ENCODE results near the gene PUM1. TPM values are rescaled to one million over a fixed set of nuclear protein-coding genes. Genes with fewer than 3 reads are reported as not detected.

The PUM1 gene
- total RNA-seq, 1 donor from 2014 or later: 42.4 TPM

DNA sequence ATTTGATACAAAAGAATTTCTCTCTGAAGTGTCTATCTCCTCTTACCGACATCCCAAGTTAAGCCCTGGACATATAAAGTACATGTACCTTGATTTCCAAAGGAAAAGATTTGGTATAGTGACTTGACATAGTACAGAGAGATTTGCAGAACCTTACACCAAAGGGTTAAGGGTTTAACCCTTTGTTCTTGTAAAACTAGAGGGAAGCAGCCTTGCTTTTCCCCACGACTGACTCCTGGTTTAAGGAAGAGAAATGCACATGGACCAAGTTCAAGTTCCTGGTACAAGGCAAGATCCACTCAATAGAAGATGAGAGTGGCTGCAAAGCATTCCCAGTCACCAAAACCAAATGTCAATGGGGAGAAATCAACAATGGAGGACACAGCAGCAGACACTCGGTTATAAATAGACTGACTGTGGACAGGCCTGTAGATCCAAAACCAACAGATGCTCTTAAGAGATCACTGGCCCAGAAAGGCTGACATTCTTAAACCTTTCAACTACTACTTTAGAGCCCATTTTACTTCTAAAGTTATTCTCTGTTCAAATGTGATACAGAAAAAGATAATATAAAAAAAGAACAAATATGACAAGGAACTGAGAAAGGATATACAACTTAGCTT lies 69.4 kb downstream of the PUM1 start:
- TF ChIP-seq, protein P1, sequence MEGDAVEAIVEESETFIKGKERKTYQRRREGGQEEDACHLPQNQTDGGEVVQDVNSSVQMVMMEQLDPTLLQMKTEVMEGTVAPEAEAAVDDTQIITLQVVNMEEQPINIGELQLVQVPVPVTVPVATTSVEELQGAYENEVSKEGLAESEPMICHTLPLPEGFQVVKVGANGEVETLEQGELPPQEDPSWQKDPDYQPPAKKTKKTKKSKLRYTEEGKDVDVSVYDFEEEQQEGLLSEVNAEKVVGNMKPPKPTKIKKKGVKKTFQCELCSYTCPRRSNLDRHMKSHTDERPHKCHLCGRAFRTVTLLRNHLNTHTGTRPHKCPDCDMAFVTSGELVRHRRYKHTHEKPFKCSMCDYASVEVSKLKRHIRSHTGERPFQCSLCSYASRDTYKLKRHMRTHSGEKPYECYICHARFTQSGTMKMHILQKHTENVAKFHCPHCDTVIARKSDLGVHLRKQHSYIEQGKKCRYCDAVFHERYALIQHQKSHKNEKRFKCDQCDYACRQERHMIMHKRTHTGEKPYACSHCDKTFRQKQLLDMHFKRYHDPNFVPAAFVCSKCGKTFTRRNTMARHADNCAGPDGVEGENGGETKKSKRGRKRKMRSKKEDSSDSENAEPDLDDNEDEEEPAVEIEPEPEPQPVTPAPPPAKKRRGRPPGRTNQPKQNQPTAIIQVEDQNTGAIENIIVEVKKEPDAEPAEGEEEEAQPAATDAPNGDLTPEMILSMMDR (conservative IDR thresholded peaks at IDR 0.05; ENCODE audit: low read depth, low read length): no peak
- no peak for DNase-seq (ENCODE audit: low read depth)
- H3K4me3 ChIP-seq (ENCODE audit: low read depth, low read length): no peak overlapping the region

DNA sequence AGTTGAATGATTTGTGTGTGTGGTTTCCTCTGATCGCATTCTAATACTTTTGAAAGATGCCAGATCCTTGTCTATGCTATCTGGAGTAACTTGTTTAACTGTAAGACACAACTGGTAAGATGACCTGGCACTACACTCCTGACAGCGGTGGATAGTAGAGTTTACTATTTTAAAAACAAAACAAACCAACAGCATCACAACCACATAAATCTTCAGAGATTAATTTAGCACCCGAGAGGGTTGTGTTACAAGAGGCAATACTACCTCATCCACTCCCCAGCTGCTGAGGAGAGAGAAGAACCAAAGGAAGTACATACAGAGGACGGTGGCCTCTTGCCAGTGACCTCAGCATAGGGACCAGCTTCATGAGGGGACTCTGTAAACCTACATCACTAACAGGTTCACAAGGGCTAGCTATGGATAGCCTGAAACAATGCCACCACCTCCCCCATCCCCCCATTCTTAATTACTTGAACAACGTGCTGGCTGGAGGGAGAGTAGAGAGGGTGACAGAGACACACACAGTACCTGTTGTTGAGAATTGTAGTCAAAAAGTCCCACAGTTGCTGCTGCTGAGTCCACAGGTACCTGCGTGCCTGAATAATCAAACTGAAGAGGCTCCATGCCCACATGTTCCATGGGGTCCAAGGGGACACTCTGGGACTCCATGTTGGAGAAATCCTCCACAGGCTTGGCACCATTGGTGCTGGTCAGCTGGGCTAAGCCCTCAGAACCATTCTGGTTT lies 73.5 kb downstream of the PUM1 start:
- no peak overlapping the region for H3K4me3 ChIP-seq (ENCODE audit: low read depth, low read length)
- no peak for DNase-seq (ENCODE audit: low read depth)
- TF ChIP-seq, protein P1 (conservative IDR thresholded peaks at IDR 0.05; ENCODE audit: low read depth, low read length): no peak

DNA sequence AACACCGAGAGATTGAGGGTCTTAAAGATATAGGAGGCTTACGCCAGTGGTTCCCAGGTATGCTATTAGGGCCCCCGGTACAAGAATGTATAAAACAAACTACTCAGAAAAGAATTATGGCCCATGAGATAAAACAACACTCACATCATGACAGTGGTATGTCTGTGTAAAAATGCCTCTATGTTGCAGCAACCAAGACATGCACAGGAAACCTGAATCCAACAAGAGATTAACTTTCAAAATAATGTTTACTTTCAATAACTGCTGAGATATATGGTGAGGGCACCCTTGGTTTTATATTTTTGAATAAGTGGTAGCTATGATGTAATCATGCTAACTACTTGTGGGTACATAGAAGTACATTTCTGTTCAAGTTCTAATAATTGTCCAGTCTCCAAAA lies 74.9 kb downstream of the PUM1 start:
- no peak for DNase-seq (ENCODE audit: low read depth)
- no peak overlapping the region for H3K4me3 ChIP-seq (ENCODE audit: low read depth, low read length)
- TF ChIP-seq, protein P1 (conservative IDR thresholded peaks at IDR 0.05; ENCODE audit: low read depth, low read length): no peak

DNA sequence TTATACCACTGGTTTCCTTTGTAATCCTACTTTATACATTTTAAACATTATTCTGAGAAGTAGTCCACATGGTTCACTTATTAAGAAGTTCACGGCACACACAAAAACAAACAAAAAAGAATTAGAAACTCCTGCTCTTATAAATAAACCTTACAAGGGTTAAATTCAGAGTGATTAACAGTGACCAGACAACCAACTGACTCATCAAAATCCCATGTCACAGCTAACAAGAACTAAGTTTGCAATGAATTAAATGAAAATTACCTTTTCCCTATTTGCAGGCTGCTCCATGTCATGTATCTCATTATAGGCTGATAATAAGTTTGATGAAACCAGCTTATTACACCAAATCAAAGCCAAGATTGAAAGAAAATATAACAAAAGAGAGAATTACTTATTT lies 77.5 kb downstream of the PUM1 start:
- TF ChIP-seq, protein P1 (conservative IDR thresholded peaks at IDR 0.05; ENCODE audit: low read depth, low read length): no peak
- no peak overlapping the region for H3K4me3 ChIP-seq (ENCODE audit: low read depth, low read length)
- DNase-seq (ENCODE audit: low read depth): no peak

DNA sequence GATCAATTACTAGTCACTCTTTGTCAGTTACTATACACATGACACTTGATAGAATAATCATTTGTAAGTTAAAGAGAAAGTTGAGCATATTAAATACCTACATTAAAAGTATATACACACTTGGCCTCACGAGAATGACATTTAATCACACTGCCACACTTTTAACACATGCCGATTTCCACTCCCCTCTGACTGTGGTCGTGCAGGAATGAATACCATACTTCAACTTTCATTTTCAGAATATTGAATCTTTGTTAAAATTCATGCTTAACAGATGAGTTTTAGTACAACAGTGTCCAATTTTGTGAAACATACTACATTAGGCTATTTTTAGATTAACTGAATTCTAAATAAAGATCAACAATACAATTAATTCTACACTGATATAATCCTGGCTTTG lies 78.8 kb downstream of the PUM1 start:
- TF ChIP-seq, protein P1 (conservative IDR thresholded peaks at IDR 0.05; ENCODE audit: low read depth, low read length): no peak
- H3K4me3 ChIP-seq (ENCODE audit: low read depth, low read length): no peak overlapping the region
- no peak for DNase-seq (ENCODE audit: low read depth)

DNA sequence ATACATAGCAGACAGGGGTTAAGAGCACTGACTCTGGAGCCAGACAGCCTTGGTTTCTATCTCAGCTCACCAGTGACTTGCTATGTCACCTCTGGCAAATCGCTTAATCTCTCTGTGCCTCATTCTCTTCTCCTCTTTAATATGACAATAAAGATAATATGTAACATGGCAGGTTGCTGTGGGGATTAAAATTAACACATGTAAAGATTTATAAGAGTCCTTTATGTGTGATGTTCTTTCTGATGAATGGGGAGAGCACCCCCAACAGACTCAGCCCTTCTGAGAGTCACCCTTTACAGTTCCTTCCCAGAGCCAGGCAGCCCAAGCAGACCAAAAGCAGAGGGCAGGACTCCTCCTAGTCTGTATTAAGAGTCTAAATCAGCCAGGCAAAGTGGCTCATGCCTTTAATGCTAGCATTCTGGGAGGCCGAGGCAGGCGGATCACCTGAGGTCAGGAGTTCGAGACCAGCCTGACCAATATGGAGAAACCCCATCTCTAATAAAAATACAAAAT lies 80.5 kb downstream of the PUM1 start:
- DNase-seq (ENCODE audit: low read depth): no peak
- no peak overlapping the region for H3K4me3 ChIP-seq (ENCODE audit: low read depth, low read length)
- TF ChIP-seq, protein P1 (conservative IDR thresholded peaks at IDR 0.05; ENCODE audit: low read depth, low read length): no peak
